Measurements from ENCODE around the gene ENGASE. TPM values are rescaled to one million over a fixed set of nuclear protein-coding genes. Genes with fewer than 3 reads are reported as not detected.

ENGASE gene
- total RNA-seq, 1 donor, result 57.4 TPM

GRCh38 chr17:79079421-79080200 lies 5.0 kb downstream of the ENGASE start:
- no peak for DNase-seq (ENCODE audit: low read depth in 2 of 3, low spot score in 2 of 3)

GRCh38 chr17:79080349-79080748 lies 5.7 kb downstream of the ENGASE start:
- no peak for DNase-seq (ENCODE audit: low read depth in 2 of 3, low spot score in 2 of 3)

- DNase-seq (ENCODE audit: low read depth in 2 of 3, low spot score in 2 of 3), result no peak
Measured at GRCh38 chr17:79080761-79081290, 6.2 kb downstream of the ENGASE start.

GRCh38 chr17:79081571-79082276 lies 7.1 kb downstream of the ENGASE start:
- DNase-seq (ENCODE audit: low read depth in 2 of 3, low spot score in 2 of 3), result no peak

GRCh38 chr17:79082311-79083190 lies 7.9 kb downstream of the ENGASE start:
- DNase-seq (ENCODE audit: low read depth in 2 of 3, low spot score in 2 of 3), result peak in 2 of 3 donors; percentile 36 to 45

GRCh38 chr17:79083191-79083971 lies 8.8 kb downstream of the ENGASE start:
- no peak for DNase-seq (ENCODE audit: low read depth in 2 of 3, low spot score in 2 of 3)

- DNase-seq (ENCODE audit: low read depth in 2 of 3, low spot score in 2 of 3), result no peak
Measured at GRCh38 chr17:79084291-79085153, 9.9 kb downstream of the ENGASE start.

GRCh38 chr17:79085154-79085920 lies 10.7 kb downstream of the ENGASE start:
- DNase-seq (ENCODE audit: low read depth in 2 of 3, low spot score in 2 of 3), result no peak

GRCh38 chr17:79085921-79086551 lies 11.4 kb downstream of the ENGASE start:
- DNase-seq (ENCODE audit: low read depth in 2 of 3, low spot score in 2 of 3), result no peak

- no peak for DNase-seq (ENCODE audit: low read depth in 2 of 3, low spot score in 2 of 3)
Measured at GRCh38 chr17:79086609-79087427, 12.2 kb downstream of the ENGASE start.

- peak; percentile 42 to 78 (median 59) for DNase-seq (ENCODE audit: low read depth in 2 of 3, low spot score in 2 of 3)
Measured at GRCh38 chr17:79087428-79088143, 13.0 kb downstream of the ENGASE start.

- DNase-seq (ENCODE audit: low read depth in 2 of 3, low spot score in 2 of 3), result no peak
Measured at GRCh38 chr17:79088247-79088996, 13.8 kb downstream of the ENGASE start.

- DNase-seq (ENCODE audit: low read depth in 2 of 3, low spot score in 2 of 3), result no peak
Measured at GRCh38 chr17:79088997-79089328, 14.3 kb downstream of the ENGASE start.

GRCh38 chr17:79089720-79090442 lies 15.3 kb downstream of the ENGASE start:
- no peak for DNase-seq (ENCODE audit: low read depth in 2 of 3, low spot score in 2 of 3)

Measured in hematopoietic multipotent progenitor cell (in vitro differentiated cells).